Ascending aorta (tissue), 2 donors: ENCODE measurements around the gene BNC2. TPM values are rescaled to one million over a fixed set of nuclear protein-coding genes. Genes with fewer than 3 reads are reported as not detected.

Source experiments
- DNase-seq, 2 donors: peaks; one replicate each; pipeline ENCODE4 v3.0.0-alpha.2; 2019; ENCODE audit warnings: low spot score in 2 of 2
- H3K27ac ChIP-seq, 2 donors: fragments of 200-600 bp; sonication (generic); one replicate each; pipeline ENCODE4 v1.5.1; 2016 to 2017; ENCODE audit warnings: mild to moderate bottlenecking in 1 of 2
- H3K27me3 ChIP-seq: fragments of 200-600 bp; sonication (generic); one replicate; pipeline ENCODE4 v1.5.1; 2017
- H3K36me3 ChIP-seq, 2 donors: fragments of 200-600 bp; sonication (generic); one replicate each; pipeline ENCODE4 v1.5.1; 2016
- H3K4me1 ChIP-seq, 2 donors: fragments of 200-600 bp; sonication (generic); one replicate each; pipeline ENCODE4 v1.5.1; 2016 to 2017; ENCODE audit warnings: mild to moderate bottlenecking in 1 of 2
- H3K4me3 ChIP-seq, 2 donors: fragments of 200-600 bp; sonication (generic); one replicate each; pipeline ENCODE4 v1.5.1; 2016 to 2017; ENCODE audit warnings: mild to moderate bottlenecking in 1 of 2
- H3K9me3 ChIP-seq, 2 donors: fragments of 200-600 bp; sonication (generic); one replicate each; pipeline ENCODE4 v1.5.1; 2016
- intact Hi-C: fragments of 100-400 bp; cut with DNase I; formaldehyde crosslinking; loops from one replicate; pipeline ENCODE4 v1.15.1; 2023
- total RNA-seq: library from RNA; depleted of rRNA; stranded (reverse); fragments of >200 nt; gene quantifications from one replicate; pipeline ENCODE4 v1.1.0, GENCODE V29; 2016
- TF ChIP-seq, protein P1 (sequence below), 3 experiments: fragments of 200-600 bp in 2 of 3; fragments of 450-650 bp in 1 of 3; sonication (generic) in 2 of 3; IDR thresholded peaks; one replicate each; pipeline ENCODE4 v1.5.1; 2016 to 2019; ENCODE audit warnings: antibody characterized with exemption in 3 of 3, mild to moderate bottlenecking in 1 of 3, moderate library complexity in 1 of 3

BNC2 gene
- total RNA-seq, 1 donor from 2014 or later = 25.5 TPM

DNA sequence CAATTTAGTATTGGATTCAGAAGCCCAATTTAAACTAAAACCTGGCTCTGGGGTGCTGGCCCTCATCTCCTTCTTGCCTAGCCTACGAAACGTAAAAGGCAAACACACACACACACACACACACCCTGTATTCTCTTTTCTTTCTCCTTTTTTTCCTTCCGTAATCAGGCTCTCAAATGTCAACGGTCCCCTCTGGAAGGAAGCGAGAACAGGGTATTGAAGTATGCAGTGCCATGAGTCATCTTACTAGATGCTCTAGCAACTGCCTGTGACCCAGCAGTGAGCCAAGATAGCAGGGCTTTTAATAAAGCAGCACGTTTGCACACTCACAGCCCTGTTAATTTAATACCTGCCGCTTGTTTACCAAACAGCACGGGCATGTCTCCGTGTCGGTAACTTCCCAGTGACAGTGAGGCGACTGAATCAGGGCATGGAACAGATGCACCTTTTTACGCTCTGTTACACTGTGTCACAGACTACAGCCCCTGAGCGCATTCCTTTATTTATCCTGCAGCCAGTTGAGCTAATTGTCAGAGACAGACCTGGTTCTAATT, 243.8 kb downstream of the BNC2 start:
- intact Hi-C loops = loop anchor here (5.0 kb wide), 2 partner anchors 109 to 434 kb away; no protein-coding TSS in a partner anchor
- no peak overlapping the region for H3K4me3 ChIP-seq
- H3K27ac ChIP-seq = peak overlapping the region in 1 of 2 donors; percentile 38
- TF ChIP-seq, protein P1, sequence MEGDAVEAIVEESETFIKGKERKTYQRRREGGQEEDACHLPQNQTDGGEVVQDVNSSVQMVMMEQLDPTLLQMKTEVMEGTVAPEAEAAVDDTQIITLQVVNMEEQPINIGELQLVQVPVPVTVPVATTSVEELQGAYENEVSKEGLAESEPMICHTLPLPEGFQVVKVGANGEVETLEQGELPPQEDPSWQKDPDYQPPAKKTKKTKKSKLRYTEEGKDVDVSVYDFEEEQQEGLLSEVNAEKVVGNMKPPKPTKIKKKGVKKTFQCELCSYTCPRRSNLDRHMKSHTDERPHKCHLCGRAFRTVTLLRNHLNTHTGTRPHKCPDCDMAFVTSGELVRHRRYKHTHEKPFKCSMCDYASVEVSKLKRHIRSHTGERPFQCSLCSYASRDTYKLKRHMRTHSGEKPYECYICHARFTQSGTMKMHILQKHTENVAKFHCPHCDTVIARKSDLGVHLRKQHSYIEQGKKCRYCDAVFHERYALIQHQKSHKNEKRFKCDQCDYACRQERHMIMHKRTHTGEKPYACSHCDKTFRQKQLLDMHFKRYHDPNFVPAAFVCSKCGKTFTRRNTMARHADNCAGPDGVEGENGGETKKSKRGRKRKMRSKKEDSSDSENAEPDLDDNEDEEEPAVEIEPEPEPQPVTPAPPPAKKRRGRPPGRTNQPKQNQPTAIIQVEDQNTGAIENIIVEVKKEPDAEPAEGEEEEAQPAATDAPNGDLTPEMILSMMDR (IDR thresholded peaks at IDR 0.05) = no peak
- no peaks in the 10 kb centered on the region for H3K36me3 ChIP-seq
- H3K4me1 ChIP-seq = peaks cover 0 to 21% of the 10 kb centered on the region in 2 donors
- no peaks in the 10 kb centered on the region for H3K27me3 ChIP-seq
- no peaks in the 10 kb centered on the region for H3K9me3 ChIP-seq
- peak in 1 of 2 donors; percentile 66 for DNase-seq

DNA sequence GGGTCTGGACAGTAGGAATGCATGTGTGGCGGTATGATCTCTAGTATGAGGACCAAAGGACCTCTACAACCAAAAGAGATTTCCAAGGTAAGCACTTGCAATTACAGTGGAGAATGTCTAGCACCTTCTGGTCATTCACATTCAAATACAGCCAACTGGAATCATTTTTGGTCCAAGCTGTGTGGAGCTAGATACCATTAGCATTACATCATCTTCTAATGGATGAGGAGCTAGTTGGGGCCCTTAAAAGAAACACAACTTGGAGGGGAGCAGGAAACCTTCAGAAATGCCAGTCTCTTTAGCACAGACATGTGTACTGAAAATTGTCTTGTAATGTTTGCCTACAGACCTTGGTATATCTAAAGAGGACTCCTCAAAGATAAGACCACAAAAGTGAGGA, 244.7 kb downstream of the BNC2 start:
- Histone ChIP-seq H3K36me3 (no peaks in the 10 kb centered on the region), H3K4me3 (no peak overlapping the region), H3K27me3 (no peaks in the 10 kb centered on the region), H3K27ac (no peak overlapping the region), H3K9me3 (no peaks in the 10 kb centered on the region), H3K4me1 (peaks cover 0 to 21% of the 10 kb centered on the region in 2 donors)
- TF ChIP-seq, protein P1 (IDR thresholded peaks at IDR 0.05) = no peak
- DNase-seq = no peak
- intact Hi-C loops = loop anchor here (5.0 kb wide), 2 partner anchors 109 to 434 kb away; no protein-coding TSS in a partner anchor

DNA sequence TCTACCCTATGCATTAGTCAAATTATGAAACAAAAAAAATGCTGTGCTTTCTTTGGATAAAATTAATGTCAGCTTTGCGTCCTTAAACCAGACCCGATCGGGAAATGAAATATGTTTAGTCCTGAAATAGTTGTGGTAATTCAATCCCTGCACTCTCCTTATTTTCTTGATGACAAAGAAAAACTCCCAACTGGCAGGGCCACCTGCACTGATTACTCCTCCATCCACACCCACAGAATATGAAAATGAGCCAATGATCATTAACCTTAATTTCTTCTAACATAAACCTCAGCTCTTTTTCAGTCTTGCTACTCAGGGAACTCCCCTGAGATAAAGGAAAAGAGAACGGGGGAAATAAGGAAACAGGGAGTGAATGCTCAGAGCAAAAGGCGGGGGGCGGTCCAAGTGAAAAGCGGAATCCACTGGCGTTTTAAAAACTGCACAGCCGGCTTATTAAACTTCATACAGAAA, 245.3 kb downstream of the BNC2 start:
- intact Hi-C loops = loop anchor here (5.0 kb wide), 2 partner anchors 108 to 433 kb away; no protein-coding TSS in a partner anchor
- no peaks in the 10 kb centered on the region for H3K27me3 ChIP-seq
- H3K36me3 ChIP-seq = no peaks in the 10 kb centered on the region
- H3K9me3 ChIP-seq = no peaks in the 10 kb centered on the region
- no peak overlapping the region for H3K27ac ChIP-seq
- peaks cover 0 to 22% of the 10 kb centered on the region in 2 donors for H3K4me1 ChIP-seq
- DNase-seq = no peak
- no peak overlapping the region for H3K4me3 ChIP-seq
- TF ChIP-seq, protein P1 (IDR thresholded peaks at IDR 0.05) = no peak

DNA sequence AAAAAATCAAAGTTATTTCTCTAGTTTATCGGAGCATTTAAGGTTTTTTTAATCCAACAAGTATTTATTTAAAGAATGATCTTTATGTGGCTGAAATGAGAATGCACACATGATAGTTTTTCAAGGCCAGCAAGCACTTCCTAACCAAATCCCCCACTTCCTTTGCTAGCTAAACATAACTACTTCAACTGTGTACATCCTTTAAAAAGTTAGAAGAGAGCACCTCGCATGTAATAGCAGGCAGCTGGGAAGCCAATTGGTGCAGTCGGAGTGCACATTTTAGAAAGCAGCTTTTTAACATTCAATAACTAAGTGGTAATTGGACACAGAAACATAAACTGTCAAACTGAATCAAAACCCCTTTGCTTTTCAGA, 245.7 kb downstream of the BNC2 start:
- H3K36me3 ChIP-seq = no peaks in the 10 kb centered on the region
- H3K4me1 ChIP-seq = peaks cover 0 to 25% of the 10 kb centered on the region in 2 donors
- intact Hi-C loops = loop anchor here (5.0 kb wide), 2 partner anchors 107 to 432 kb away; no protein-coding TSS in a partner anchor
- DNase-seq = no peak
- H3K27me3 ChIP-seq = no peaks in the 10 kb centered on the region
- H3K4me3 ChIP-seq = no peak overlapping the region
- TF ChIP-seq, protein P1 (IDR thresholded peaks at IDR 0.05) = no peak
- H3K9me3 ChIP-seq = no peaks in the 10 kb centered on the region
- H3K27ac ChIP-seq = no peak overlapping the region

DNA sequence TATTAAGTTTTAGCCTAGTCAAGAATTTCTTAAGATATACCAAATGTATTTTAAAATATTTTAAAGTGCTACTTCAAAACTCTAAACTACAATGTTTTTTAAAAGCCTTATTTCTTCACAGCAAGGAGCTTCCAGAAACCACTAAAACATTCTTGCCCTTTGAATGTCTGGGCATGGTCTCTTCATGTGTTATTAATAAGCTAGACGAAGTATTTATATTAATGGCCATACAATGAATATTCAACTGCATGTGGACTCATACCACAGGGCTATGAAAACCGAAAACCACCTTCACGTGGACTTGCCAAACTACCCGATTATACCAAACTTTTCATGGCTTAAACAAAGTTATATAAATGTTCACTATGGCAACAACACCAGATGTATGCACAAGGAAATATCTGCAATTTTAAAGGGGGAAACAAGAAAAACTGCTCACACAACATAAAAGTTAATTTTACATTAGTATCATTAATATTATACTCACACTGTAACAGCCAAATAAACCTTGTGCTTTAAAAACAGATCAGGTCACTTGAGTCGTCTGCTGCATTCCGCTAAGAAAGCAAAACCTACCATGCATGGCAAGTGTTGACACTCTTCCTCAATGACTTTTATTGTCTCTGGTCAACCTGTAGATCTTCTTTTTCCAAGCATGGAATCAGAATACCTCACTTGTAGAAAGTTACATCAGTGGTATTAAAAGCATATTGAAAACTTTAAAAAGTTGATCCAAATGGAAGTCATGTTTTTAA, 246.3 kb downstream of the BNC2 start:
- Histone ChIP-seq H3K4me3 (no peak overlapping the region), H3K4me1 (peaks cover 0 to 26% of the 10 kb centered on the region in 2 donors), H3K36me3 (no peaks in the 10 kb centered on the region), H3K27ac (no peak overlapping the region), H3K9me3 (no peaks in the 10 kb centered on the region), H3K27me3 (no peaks in the 10 kb centered on the region)
- intact Hi-C loops = no loop called here
- no peak for DNase-seq
- TF ChIP-seq, protein P1 (IDR thresholded peaks at IDR 0.05) = no peak
